SW480 (cell line): ENCODE results near the gene BDKRB2.

Source experiments
- DNase-seq: peaks from one replicate; pipeline ENCODE4 v3.0.0-alpha.2; 2016; ENCODE audit warnings: low spot score

BDKRB2 gene

DNA sequence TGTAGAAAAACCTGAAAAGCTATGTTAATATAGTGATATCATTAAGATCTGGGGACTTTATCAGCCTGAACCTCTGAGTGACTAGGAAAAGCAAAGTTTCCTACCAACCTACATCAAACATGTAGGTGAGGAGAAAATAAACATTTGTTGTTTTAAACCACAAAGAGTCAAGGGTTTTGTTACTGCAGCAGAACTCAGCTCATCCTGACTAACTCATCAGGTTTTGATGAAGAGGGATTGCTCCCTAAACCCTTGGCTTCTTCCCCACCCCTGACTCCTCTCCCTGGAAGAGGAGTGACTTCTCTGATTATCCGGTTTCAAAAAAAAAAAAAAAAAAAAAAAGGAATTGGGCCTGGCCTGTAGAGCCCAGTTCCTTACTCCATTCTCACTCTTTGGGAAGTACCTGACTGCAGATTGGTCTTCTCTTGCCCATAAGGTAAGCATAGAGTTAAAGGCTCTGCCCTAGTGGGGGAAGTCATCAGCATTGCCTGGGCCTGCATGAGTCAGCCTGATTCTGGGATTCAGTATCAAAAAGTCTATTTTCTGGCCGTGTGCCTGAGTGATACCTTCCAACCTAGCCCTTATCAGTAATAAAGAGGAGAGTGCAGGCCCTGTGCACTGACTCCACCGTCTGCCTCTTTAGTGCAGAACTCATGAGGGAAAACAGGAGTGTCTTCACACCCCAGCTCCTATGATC, 68.3 kb downstream of the BDKRB2 start:
- no peak for DNase-seq

DNA sequence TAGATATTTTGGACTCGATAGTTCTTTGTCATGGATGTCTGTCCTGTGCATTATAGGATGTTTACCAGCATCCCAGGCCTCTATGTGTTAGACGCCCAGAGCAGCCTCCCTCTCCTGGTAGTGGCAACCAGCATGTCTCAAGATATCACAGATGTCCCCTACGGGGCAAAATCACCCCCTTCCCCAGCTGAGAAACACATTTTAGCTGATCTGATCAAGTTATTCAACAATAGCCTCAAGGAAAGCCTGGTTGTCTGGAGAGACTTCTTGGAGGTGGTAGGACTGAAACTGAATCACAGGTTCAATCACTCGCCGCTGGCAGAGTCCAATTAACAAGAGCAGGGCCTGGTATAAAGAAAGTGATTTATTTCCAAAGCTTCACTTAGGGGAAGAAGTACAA, 69.0 kb downstream of the BDKRB2 start:
- no peak for DNase-seq

DNA sequence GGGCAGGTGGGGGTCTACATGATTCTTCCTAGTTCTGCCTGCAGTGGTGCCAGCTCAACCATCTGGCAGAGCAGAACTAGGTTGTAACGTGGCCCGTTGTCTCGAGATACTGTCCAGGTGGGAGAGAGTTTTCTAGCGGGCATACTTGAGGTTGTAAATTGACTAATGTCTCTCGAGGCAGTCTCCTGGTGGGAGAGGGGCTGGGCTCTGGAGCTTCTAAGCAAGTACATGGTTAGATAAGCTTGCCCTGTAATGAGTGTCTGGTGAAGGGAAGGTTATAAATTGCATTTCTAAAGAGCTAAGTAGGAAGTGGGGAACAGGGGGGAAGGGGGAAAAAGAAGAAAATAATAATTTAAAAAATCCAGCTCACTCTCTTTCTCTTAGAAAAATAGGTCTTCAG, 69.5 kb downstream of the BDKRB2 start:
- no peak for DNase-seq

DNA sequence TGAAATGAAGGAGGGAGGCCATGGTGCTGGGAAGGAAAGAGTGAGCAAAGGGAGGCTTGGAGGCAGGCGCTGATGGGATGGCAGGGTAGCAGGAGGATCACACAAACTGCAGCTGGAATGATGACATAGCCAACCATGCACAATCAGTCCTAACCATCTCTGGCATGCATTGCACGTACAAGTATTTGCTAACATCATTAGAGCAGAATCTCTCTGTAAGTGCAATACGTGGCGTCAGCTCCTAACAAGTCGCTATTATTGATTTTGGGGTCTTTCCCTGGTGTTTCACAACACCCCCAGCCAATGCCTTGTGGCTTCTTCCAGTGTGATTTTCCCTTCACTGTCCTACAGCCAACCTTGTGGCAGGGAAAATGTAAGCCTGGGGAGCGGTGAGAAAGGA, 69.9 kb downstream of the BDKRB2 start:
- no peak for DNase-seq

DNA sequence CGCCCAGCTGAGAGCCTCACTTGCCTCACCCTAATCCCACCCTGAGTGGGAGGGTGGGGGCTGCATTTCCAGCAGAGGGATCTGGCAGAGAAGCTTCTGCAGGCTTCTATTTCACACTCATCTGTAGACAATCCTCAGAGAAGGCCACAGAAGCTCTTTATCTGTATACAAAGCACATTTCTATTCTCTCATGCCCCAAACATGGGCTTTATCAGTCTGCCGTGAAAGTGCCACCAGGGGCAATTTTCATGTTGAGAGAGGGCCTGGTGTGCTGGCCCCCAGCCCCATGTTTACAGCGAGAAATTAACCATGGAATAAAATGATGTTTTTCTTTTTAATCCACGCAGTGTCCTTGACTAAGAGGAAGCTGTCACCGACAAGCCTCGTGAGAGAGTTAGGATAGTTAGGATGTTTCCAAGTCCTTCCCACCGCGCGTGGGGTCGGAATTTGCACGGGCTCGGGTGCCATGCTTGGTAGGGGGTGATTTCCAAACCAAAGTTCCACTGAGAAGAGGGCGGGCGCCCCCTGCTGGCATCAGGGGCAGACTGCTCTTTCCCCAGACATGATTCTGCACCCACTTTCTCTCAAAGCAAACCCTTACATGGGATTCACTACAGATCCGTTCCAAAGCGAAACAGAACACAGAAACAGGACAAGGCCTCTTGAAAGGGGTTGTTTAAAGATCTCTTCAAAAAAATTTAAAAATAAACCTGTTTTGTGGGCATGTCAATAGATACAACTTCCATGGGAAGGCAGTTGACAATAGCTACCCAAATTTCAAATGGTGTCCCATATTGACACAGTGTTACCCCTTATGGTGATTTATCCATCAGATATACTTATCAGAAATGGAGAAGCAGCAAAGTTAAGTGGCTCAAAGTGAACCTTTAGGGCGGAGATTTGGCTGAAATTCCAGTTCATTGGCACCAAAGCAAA, 70.8 kb downstream of the BDKRB2 start:
- DNase-seq = peak; percentile 58

DNA sequence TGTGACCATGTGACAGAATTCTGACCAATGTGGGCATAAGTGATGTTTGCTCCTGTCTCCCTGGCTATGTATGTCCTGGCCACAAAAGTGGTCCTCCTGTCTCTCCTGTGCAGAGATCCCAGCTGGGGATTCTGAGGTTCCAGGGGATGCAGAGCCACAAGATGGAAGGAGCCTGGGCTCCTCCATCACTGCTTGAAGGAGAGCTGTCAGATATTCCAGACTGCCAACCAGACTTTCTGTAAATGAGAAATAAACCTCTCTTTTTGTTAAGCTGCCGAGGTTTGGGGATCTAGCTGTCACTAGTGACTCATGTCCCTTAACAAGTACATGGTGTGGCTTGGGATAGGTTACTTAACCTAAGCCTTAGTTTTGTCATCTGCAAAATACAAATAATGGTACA, 73.3 kb downstream of the BDKRB2 start:
- no peak for DNase-seq

DNA sequence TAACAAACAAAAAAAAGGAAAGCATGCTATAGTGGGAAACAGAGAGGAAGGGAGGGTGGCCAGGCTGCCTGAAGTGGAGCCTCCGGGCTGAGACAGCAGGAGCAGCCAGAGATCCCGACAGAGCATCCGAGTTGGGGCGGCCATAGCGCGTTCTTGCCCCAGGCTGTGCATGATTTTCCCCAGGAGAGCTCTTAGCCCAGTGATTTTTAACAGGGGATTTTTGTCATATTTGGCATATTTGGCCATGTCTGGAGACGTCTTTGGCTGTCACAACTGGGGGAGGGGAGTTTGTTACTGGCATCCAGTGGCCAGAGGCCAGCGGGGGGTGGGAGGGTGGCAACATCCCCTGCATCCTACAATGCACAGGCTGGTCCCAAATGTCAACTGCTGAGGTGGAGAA, 74.9 kb downstream of the BDKRB2 start:
- DNase-seq = no peak

DNA sequence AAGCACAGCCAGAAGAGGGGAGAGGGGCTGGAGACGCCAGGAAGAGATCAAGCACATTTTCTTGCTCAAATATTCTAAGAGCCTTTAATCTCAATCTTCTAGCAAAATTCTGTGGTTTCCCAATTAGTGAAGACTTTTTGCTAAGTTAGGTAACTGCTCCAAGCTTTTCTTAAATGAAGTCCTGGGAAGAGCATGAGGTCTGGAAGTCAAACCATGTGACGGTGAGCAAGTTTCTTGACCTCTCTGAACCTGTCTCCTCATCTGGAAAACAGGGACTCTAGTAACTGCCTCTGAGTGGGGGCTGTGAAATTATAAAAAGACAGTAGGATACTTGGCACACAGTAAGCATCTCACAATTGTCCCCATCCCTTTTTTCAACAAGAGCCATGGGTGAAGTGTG, 75.5 kb downstream of the BDKRB2 start:
- no peak for DNase-seq

DNA sequence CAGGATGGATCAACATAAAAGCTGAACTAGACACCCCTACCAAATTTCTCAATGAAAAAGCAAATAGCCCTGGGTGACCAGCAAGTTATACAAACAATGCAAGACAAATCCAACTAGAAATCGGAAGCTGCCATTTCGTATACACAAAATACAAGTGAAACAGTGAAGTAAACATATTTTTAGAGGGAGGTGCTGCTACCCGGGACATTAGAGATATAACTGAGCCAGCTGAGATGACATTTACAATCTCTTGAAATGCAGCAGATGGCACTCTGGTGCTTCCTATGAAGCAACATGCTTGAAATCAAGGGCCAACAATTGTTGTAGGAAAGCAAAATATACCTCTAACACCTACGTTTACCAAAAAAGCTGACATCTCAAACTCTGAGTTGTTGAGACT, 76.8 kb downstream of the BDKRB2 start:
- DNase-seq = no peak

DNA sequence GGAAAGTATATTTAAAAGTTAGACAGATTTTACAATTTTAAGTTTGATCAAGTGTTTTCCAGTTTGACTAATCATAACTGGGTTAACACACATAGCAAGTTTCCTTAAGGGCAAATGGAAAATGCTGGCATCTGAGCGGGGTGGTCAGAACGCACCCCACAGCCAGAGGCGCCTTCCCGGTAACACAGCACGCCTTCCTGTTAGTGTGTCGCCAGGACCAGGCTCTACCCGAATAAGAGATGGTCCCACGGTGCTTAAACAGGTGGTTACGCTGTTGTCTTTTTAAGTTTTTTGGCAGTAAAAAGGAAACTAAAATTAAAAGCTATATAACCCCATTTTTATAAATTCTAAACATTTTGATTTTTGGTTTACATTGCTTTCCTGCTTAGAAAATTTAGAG, 79.4 kb downstream of the BDKRB2 start:
- DNase-seq = no peak

DNA sequence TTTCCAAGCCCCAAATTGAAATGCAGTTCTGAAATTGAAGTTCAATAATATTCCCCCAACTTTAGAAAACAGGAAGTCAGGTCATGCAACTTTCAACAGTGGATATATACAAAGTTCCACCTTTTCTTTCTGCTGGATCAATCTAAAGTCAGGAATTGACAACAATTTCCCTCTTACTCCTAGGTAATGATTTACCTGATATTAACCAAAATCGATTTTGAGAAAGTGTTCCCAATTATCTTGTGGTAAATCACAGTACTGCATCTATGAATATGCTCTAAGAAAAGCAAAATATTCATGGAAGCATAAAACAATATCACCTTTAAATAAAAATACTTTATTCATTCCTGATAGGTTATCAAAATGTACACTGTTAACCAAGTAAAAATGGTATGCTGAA, 79.8 kb downstream of the BDKRB2 start:
- DNase-seq = no peak

DNA sequence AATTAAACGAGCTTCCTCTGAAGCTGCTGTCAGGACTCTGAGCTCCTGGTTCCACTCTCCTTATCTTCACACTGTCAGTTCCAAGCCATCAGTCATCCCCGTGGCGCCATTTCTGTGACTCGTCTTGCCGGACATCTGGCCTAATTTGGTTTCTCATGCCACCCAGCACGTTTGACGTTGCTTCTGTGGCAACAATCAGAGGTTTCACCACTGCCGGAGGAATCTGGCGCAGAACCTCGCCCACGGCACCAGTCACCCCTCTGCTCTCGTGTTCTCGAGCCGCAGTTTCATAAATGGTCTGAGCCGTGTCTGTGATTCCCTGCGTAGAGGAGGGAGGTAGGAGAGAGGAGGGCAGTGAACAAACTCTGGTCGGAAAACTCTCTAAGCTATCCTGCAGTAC, 81.0 kb downstream of the BDKRB2 start:
- DNase-seq = no peak

DNA sequence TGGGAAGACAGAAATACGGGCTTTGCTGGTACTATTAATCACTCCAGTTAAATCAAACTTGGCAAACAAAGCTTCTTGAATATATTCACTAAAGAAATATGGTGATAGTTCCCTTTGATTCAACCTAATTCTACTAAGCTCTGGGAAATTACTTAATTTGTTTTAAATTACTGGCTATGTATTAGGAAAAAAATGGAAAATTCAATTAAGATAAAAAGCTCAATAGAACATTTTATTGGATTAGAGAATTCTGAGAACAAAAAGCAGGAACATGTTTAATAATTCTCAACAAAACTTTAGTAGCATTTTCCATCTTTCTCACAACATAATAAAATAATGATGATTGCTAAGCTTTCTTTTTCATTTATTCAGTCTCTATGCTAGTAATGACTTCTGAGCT, 81.6 kb downstream of the BDKRB2 start:
- DNase-seq = no peak

DNA sequence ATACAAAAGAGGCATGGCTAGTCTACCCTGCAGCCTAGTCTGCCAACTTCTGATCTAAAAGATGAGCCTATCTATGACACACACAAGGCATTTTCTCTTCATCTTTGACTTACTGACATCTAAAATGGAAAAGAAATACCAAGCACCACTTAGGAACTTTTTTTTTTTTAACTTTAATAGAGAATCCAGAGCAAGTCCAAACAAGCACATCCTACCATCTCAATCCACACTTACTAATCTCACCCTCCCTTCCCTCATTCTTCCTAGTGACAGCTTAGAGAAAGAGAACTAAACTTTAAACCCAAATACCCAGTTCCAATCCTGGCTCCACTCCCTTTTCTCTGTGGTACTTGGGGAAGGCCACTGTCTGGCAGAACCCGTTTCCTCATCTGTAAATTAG, 83.2 kb downstream of the BDKRB2 start:
- DNase-seq = no peak
